Testis (tissue), 3 donors: Measurements from ENCODE around the gene EPHA6. TPM values are rescaled to one million over a fixed set of nuclear protein-coding genes. Genes with fewer than 3 reads are reported as not detected.

Experiments
- DNase-seq: peaks from one replicate; pipeline ENCODE4 v3.0.0-alpha.2; 2019
- H3K27ac ChIP-seq, 2 donors: fragments of 200-600 bp; sonication (generic); one replicate each; pipeline ENCODE4 v1.5.1; 2019
- H3K27me3 ChIP-seq: fragments of 200-600 bp; sonication (generic); one replicate; pipeline ENCODE4 v1.5.1; 2019
- H3K36me3 ChIP-seq: fragments of 200-600 bp; sonication (generic); one replicate; pipeline ENCODE4 v1.5.1; 2017; ENCODE audit warnings: low read depth; ENCODE audit errors: missing control alignments
- H3K4me1 ChIP-seq: fragments of 200-600 bp; sonication (generic); one replicate; pipeline ENCODE4 v1.5.1; 2019
- H3K4me3 ChIP-seq, 2 donors: fragments of 200-600 bp; sonication (generic); one replicate each; pipeline ENCODE4 v1.5.1; 2017 to 2019
- H3K9me3 ChIP-seq: fragments of 200-600 bp; sonication (generic); one replicate; pipeline ENCODE4 v1.5.1; 2017
- CTCF ChIP-seq, 3 experiments: fragments of 450-650 bp in 2 of 3; fragments of 200-600 bp in 1 of 3; sonication (generic) in 1 of 3; IDR thresholded peaks; one replicate each; pipeline ENCODE4 v1.5.1; 2016 to 2019; ENCODE audit warnings: antibody characterized with exemption in 3 of 3, mild to moderate bottlenecking in 2 of 3, moderate library complexity in 1 of 3
- POLR2A ChIP-seq: fragments of 450-650 bp; IDR thresholded peaks from one replicate; pipeline ENCODE4 v1.6.1; 2017; ENCODE audit warnings: antibody characterized with exemption, mild to moderate bottlenecking, moderate library complexity
- WGBS, 2 donors: methylation state at CpG; one replicate each; pipeline ENCODE4 v1.1.5; 2018; 5-methylcytosine and 5-hydroxymethylcytosine counted together
- intact Hi-C: fragments of 100-400 bp; cut with DNase I; formaldehyde crosslinking; loops from one replicate; pipeline ENCODE4 v1.15.1; 2023; ENCODE audit warnings: low total_unique reads
- polyA plus RNA-seq: library from polyadenylated mRNA; stranded (reverse); fragments of 350-450 nt; fragmentation: Illumina TruSeq; extraction: RNeasy Lipid Tissue Mini Kit (QIAGEN cat#74804); gene quantifications from one replicate; pipeline ENCODE4 v1.2.3, GENCODE V29; 2014; ENCODE audit warnings: low read depth, low replicate concordance; ENCODE audit not compliant: insufficient read depth
- total RNA-seq, 2 donors: library from RNA; depleted of rRNA; stranded (reverse); fragments of >200 nt; gene quantifications; one replicate each; pipeline ENCODE4 v1.2.3, GENCODE V29; 2016

Gene EPHA6
- total and polyA plus RNA-seq, 3 donors from 2014 or later, result 9.8 to 33.0 (median 21.2) TPM

DNA sequence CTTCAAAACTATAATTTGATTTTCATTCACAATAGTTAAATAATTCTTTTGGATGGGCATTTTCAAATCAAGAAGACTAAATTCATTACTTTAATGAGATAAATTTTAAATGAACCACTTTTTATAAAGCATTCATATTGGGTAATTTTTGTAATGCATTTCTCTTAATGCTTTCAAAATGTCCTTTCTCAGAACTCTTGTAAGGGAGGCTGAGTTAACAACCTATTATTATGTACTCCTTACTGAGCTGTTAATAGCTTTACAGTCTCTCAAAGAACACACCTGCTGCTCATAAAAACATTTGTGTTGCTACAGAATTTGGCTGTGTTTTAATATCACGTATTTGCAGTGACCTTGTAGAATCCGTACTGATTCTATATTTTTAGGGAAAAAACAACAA lies 616.2 kb downstream of the EPHA6 start:
- H3K27ac ChIP-seq, result no peak overlapping the region
- H3K27me3 ChIP-seq, result no peaks in the 10 kb centered on the region
- H3K4me3 ChIP-seq, result no peak overlapping the region
- TF ChIP-seq POLR2A, result no peak
- TF ChIP-seq CTCF (IDR thresholded peaks at IDR 0.05), result no peak
- H3K36me3 ChIP-seq, result no peaks in the 10 kb centered on the region
- DNase-seq, result no peak
- intact Hi-C loops, result no loop called here
- H3K4me1 ChIP-seq, result no peaks in the 10 kb centered on the region
- WGBS, 2 donors, result 37 to 57% methylated on average over 2 of the region's 2 CpGs
- no peaks in the 10 kb centered on the region for H3K9me3 ChIP-seq

DNA sequence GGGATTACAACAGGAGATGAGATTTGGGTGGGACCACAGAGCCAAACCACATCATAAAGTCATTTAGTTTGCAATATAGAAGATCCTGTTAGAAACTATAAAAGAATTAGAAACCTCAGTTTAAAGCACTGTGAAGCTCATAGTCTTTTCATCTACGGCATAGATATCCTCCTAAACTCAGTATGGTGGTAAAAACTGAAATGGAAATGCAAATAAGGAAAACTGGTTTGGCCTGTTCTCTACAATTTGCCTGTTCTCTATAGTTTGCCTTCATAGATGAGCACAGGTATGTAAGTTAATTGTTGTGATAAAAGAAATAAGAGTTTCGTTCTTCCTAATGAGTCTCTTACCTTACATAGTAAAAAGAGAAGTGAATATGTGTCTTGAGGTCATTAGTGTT lies 618.5 kb downstream of the EPHA6 start:
- Histone ChIP-seq H3K9me3 (no peaks in the 10 kb centered on the region), H3K27ac (no peak overlapping the region), H3K36me3 (no peaks in the 10 kb centered on the region), H3K27me3 (no peaks in the 10 kb centered on the region), H3K4me1 (no peaks in the 10 kb centered on the region), H3K4me3 (no peak overlapping the region)
- intact Hi-C loops, result no loop called here
- 71 to 81% methylated on average over 2 of the region's 2 CpGs for WGBS, 2 donors
- no peak for TF ChIP-seq CTCF (IDR thresholded peaks at IDR 0.05)
- no peak for TF ChIP-seq POLR2A
- DNase-seq, result no peak

- intact Hi-C loops, result no loop called here
- Histone ChIP-seq H3K4me3 (no peak overlapping the region), H3K27me3 (no peaks in the 10 kb centered on the region), H3K27ac (no peak overlapping the region), H3K9me3 (no peaks in the 10 kb centered on the region), H3K4me1 (no peaks in the 10 kb centered on the region), H3K36me3 (no peaks in the 10 kb centered on the region)
- 87% methylated on average over 1 of the region's 1 CpG for WGBS, 2 donors
- TF ChIP-seq CTCF (IDR thresholded peaks at IDR 0.05), result no peak
- no peak for TF ChIP-seq POLR2A
- no peak for DNase-seq
Observed at GRCh38 chr3:97438131-97438530, 623.7 kb downstream of the EPHA6 start.

DNA sequence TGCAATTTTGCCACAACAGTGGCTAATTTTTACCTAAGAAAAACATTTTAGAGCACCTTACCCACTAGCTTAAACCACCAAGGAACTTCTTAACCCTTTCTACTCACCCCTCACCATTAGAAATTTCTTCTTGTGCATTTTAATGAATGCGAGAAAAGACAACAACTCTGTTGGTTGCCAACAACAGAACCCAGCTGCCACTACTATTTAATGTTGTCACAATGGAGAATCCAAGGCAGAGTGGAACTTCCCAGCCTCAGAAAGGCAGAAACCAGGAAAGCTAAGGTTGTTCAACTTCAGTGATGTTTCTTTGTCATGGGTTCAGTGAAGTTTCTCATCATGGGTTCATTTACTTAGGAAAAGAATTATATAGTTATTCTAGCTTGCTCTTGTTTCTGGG lies 625.0 kb downstream of the EPHA6 start:
- 84 to 98% methylated on average over 1 of the region's 1 CpG for WGBS, 2 donors
- no peaks in the 10 kb centered on the region for H3K4me1 ChIP-seq
- TF ChIP-seq POLR2A (no peak), CTCF (IDR thresholded peaks at IDR 0.05) (no peak)
- DNase-seq, result no peak
- no peak overlapping the region for H3K4me3 ChIP-seq
- no peaks in the 10 kb centered on the region for H3K36me3 ChIP-seq
- intact Hi-C loops, result no loop called here
- no peak overlapping the region for H3K27ac ChIP-seq
- no peaks in the 10 kb centered on the region for H3K27me3 ChIP-seq
- no peaks in the 10 kb centered on the region for H3K9me3 ChIP-seq

DNA sequence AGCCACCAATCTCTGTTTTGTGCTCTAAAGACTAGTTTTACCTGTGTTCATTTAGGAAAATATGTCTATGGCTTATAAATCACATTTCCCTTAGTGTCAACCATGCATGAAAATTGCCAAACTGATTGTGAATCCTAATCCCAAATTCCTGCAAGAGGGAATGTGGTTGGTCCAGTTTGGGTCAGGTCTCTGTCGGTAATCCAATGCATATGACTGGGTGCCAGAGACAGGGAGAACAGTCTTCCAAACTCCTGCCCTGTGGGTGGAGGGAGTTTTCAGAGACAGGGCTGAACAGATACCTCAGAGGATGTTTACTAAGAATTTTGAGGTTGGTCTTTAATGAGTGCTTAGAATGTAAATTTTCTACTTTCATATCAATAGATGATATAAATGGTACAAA lies 649.6 kb downstream of the EPHA6 start:
- no peak for TF ChIP-seq CTCF (IDR thresholded peaks at IDR 0.05)
- TF ChIP-seq POLR2A, result no peak
- Histone ChIP-seq H3K27ac (no peak overlapping the region), H3K27me3 (no peaks in the 10 kb centered on the region), H3K4me3 (no peak overlapping the region), H3K4me1 (no peaks in the 10 kb centered on the region), H3K9me3 (no peaks in the 10 kb centered on the region), H3K36me3 (no peaks in the 10 kb centered on the region)
- no peak for DNase-seq
- WGBS, 2 donors, result 36 to 46% methylated on average over 1 of the region's 1 CpG
- intact Hi-C loops, result no loop called here
